GM12874 (cell line): ENCODE data around the gene FGGY.
A peak's percentile ranks its signal among the peaks of the same experiment; 100 is the strongest.

Experiments
- CTCF ChIP-seq: IDR thresholded peaks from 2 replicates; pipeline ENCODE4 v1.5.1; 2011; ENCODE audit warnings: low read depth, mild to moderate bottlenecking, control low read depth, low read length, moderate library complexity; ENCODE audit not compliant: insufficient read depth

Gene FGGY

GRCh38 chr1:59698386-59698785, 401.5 kb downstream of the FGGY start:
- TF ChIP-seq CTCF, result no peak

DNA sequence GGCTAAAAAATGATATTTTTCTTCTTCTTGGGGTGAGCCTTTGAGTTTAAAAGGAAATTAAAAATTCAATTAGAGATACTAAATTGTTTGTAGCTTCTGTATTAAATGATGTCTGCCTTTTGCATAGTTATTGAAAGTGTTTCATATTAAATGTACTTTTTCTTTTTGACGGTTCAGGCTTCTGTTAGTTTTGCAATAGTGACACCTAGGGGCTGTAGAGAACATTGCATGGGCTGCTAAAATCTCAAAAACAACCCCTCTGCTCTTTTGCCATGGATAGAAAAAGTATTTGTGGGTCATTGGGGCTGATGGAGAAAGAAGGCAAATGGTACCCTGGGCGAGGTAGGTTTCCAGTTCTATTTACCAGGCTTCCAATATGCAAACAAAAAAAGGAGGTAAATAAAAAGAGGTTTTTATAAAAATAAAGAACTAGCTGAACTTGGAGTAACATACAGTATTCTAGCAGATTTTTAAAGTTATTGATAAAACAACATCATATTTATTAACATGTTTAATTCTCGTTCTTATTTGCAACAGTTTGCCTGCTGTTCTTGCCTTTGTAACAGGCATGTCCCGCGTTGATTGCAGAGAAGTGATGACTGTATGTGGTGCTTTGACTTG, 402.4 kb downstream of the FGGY start:
- peak; percentile 74 for TF ChIP-seq CTCF

- no peak for TF ChIP-seq CTCF
These were observed 404.5 kb downstream of the FGGY start for GRCh38 chr1:59701376-59701775.

GRCh38 chr1:59703226-59703917, 406.5 kb downstream of the FGGY start:
- no peak for TF ChIP-seq CTCF

GRCh38 chr1:59703918-59704378, 407.1 kb downstream of the FGGY start:
- no peak for TF ChIP-seq CTCF

GRCh38 chr1:59704716-59705115, 407.8 kb downstream of the FGGY start:
- TF ChIP-seq CTCF, result no peak

DNA sequence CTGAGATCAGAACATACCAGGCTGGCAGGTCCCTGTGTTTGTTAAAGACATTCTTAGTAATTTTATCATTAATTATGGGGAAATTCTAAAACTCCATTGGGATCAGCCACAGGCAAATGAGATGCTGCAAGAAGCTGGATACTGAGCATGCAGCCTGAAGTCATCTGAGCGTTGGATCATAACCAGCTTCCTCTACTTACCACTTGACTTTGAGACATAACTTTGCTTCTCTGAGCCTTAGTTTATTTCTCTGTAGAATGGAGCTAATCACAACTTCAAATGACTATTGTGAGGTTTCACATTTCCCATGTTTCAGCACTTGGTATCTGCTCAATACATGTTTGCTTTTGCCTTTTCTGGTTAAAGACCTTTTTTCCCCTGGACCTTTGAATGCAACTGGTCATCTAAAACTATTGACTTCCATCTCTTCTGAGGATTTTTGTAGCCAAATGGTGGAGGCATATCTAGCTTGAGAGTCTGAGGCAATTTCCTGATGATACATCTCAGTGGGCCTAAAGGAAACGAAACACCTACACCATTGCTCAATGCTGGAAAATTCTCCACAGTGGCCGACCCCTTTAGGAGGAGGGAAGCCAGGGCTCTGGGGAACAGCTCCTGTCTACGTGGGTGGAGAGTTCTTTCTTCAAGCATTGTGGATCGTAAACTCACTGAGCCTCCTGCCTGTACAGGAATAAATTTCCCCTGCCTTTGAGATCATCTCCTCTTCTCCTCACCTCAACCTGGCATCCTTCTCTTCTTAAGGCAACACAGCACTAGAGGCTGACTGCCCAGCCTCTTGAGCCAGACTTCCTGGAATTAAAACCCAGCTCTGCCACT, 408.8 kb downstream of the FGGY start:
- TF ChIP-seq CTCF, result no peak
